CD4-positive, CD25-positive, alpha-beta regulatory T cell (primary cell): Measurements from ENCODE around the gene BBX. TPM values are rescaled to one million over a fixed set of nuclear protein-coding genes. Genes with fewer than 3 reads are reported as not detected.

Experiments used
- ATAC-seq, 2 donors: fragments of 150-1000 bp; cut with Tn5 transposase; one replicate each; pipeline ENCODE4 v1.10.0; 2021; ENCODE audit warnings: low read depth in 2 of 2, moderate number of reproducible peaks in 2 of 2, moderate library complexity in 1 of 2
- DNase-seq, 3 donors: peaks; one replicate each; pipeline versions ENCODE4 v3.0.0 to v3.0.0-alpha.2; 2012 to 2022; ENCODE audit warnings: mixed read lengths in 1 of 3
- H3K27ac ChIP-seq: one replicate; pipeline ENCODE4 v1.7.0; 2013; ENCODE audit warnings: mild to moderate bottlenecking, low read length; ENCODE audit not compliant: insufficient read depth, poor library complexity, severe bottlenecking
- H3K27me3 ChIP-seq: one replicate; pipeline ENCODE4 v1.7.0; 2013; ENCODE audit warnings: low read length; ENCODE audit not compliant: control insufficient read depth, insufficient read depth
- H3K36me3 ChIP-seq: one replicate; pipeline ENCODE4 v1.7.0; 2013; ENCODE audit warnings: mild to moderate bottlenecking, low read length, moderate library complexity; ENCODE audit not compliant: control insufficient read depth, insufficient read depth
- H3K4me1 ChIP-seq: 2 replicates; pipeline ENCODE4 v1.7.0; 2013; ENCODE audit warnings: mild to moderate bottlenecking, low read length; ENCODE audit not compliant: insufficient read depth, control insufficient read depth, poor library complexity, severe bottlenecking
- H3K4me3 ChIP-seq: one replicate; pipeline ENCODE4 v1.7.0; 2013; ENCODE audit warnings: low read depth, mild to moderate bottlenecking, low read length, moderate library complexity
- H3K9me3 ChIP-seq, 2 experiments: 1 replicate in 1 of 2; 2 replicates in 1 of 2; pipeline ENCODE4 v1.7.0; 2013; ENCODE audit warnings: low read length in 2 of 2, mild to moderate bottlenecking in 1 of 2, moderate library complexity in 1 of 2; ENCODE audit not compliant: control insufficient read depth in 2 of 2
- H3K27ac Mint-ChIP-seq, 3 donors: one replicate each; pipeline ENCODE4 v1.8.0; 2020 to 2022; ENCODE audit warnings: mild to moderate bottlenecking in 3 of 3, mixed read lengths in 3 of 3, moderate library complexity in 2 of 3
- H3K27me3 Mint-ChIP-seq: one replicate; pipeline ENCODE4 v1.8.0; 2022; ENCODE audit warnings: mild to moderate bottlenecking, mixed read lengths
- H3K36me3 Mint-ChIP-seq: one replicate; pipeline ENCODE4 v1.8.0; 2020; ENCODE audit warnings: mixed read lengths
- H3K4me1 Mint-ChIP-seq, 4 donors: one replicate each; pipeline ENCODE4 v1.8.0; 2020 to 2022; ENCODE audit warnings: mixed read lengths in 4 of 4, mild to moderate bottlenecking in 1 of 4
- H3K4me3 Mint-ChIP-seq, 4 donors: one replicate each; pipeline ENCODE4 v1.8.0; 2020 to 2022; ENCODE audit warnings: mild to moderate bottlenecking in 4 of 4, mixed read lengths in 4 of 4, moderate library complexity in 3 of 4
- H3K9me3 Mint-ChIP-seq, 7 donors: one replicate each; pipeline ENCODE4 v1.8.0; 2020 to 2022; ENCODE audit warnings: mixed read lengths in 7 of 7, mild to moderate bottlenecking in 3 of 7, moderate library complexity in 2 of 7
- polyA plus RNA-seq, 4 donors: library from polyadenylated mRNA; unstranded; fragments of 300-500 nt; fragmentation: Illumina TruSeq; gene quantifications; one replicate each; pipeline ENCODE4 v1.2.3, GENCODE V29; 2021
- total RNA-seq: library from RNA; stranded (reverse); gene quantifications from one replicate; pipeline ENCODE4 v1.2.3, GENCODE V29; 2022

BBX gene
- total and polyA plus RNA-seq, 5 donors from 2014 or later: 62.1 to 96.2 (median 82.8) TPM

- H3K36me3 ChIP-seq: peaks cover 10% of the 10 kb centered on the region
- no peaks in the 10 kb centered on the region for H3K27me3 Mint-ChIP-seq
- H3K4me3 Mint-ChIP-seq: no peak overlapping the region
- no peak overlapping the region for H3K27ac Mint-ChIP-seq
- peaks cover 4 to 29% (median 22%) of the 10 kb centered on the region in 4 donors for H3K4me1 Mint-ChIP-seq
- H3K9me3 ChIP-seq: no peaks in the 10 kb centered on the region
- H3K4me1 ChIP-seq: no peaks in the 10 kb centered on the region
- ATAC-seq (no peak), DNase-seq (no peak)
- no peaks in the 10 kb centered on the region for H3K9me3 Mint-ChIP-seq
- H3K27me3 ChIP-seq: no peaks in the 10 kb centered on the region
- H3K4me3 ChIP-seq: no peak overlapping the region
- peaks cover 17% of the 10 kb centered on the region for H3K36me3 Mint-ChIP-seq
- H3K27ac ChIP-seq: no peak overlapping the region
These were observed 65.5 kb downstream of the BBX start for GRCh38 chr3:107588217-107588616.

GRCh38 chr3:107589454-107589853 is 66.7 kb downstream of the BBX start:
- no peaks in the 10 kb centered on the region for H3K9me3 ChIP-seq
- no peak for ATAC-seq
- H3K4me3 ChIP-seq: no peak overlapping the region
- Mint-ChIP-seq H3K27ac (no peak overlapping the region), H3K4me3 (no peak overlapping the region), H3K36me3 (peaks cover 17% of the 10 kb centered on the region), H3K4me1 (peaks cover 4 to 39% (median 28%) of the 10 kb centered on the region in 4 donors), H3K27me3 (no peaks in the 10 kb centered on the region), H3K9me3 (no peaks in the 10 kb centered on the region)
- no peaks in the 10 kb centered on the region for H3K27me3 ChIP-seq
- H3K27ac ChIP-seq: no peak overlapping the region
- no peaks in the 10 kb centered on the region for H3K4me1 ChIP-seq
- DNase-seq: no peak
- H3K36me3 ChIP-seq: peaks cover 10% of the 10 kb centered on the region

GRCh38 chr3:107590786-107591185 is 68.0 kb downstream of the BBX start:
- no peaks in the 10 kb centered on the region for H3K9me3 Mint-ChIP-seq
- Histone ChIP-seq H3K27ac (no peak overlapping the region), H3K4me3 (no peak overlapping the region), H3K36me3 (peaks cover 7% of the 10 kb centered on the region), H3K27me3 (no peaks in the 10 kb centered on the region), H3K4me1 (no peaks in the 10 kb centered on the region), H3K9me3 (no peaks in the 10 kb centered on the region)
- ATAC-seq: no peak
- peaks cover 4 to 46% (median 32%) of the 10 kb centered on the region in 4 donors for H3K4me1 Mint-ChIP-seq
- no peaks in the 10 kb centered on the region for H3K27me3 Mint-ChIP-seq
- peak overlapping the region in 1 of 4 donors; percentile 11 for H3K4me3 Mint-ChIP-seq
- peaks cover 13% of the 10 kb centered on the region for H3K36me3 Mint-ChIP-seq
- DNase-seq: no peak
- H3K27ac Mint-ChIP-seq: no peak overlapping the region

GRCh38 chr3:107592073-107592472 is 69.3 kb downstream of the BBX start:
- Mint-ChIP-seq H3K4me1 (peaks cover 4 to 54% (median 37%) of the 10 kb centered on the region in 4 donors), H3K27ac (no peak overlapping the region), H3K27me3 (no peaks in the 10 kb centered on the region), H3K36me3 (peaks cover 13% of the 10 kb centered on the region), H3K9me3 (no peaks in the 10 kb centered on the region), H3K4me3 (no peak overlapping the region)
- H3K27ac ChIP-seq: no peak overlapping the region
- H3K4me3 ChIP-seq: no peak overlapping the region
- H3K27me3 ChIP-seq: no peaks in the 10 kb centered on the region
- H3K9me3 ChIP-seq: no peaks in the 10 kb centered on the region
- H3K4me1 ChIP-seq: peaks cover 5% of the 10 kb centered on the region
- no peak for ATAC-seq
- peaks cover 7% of the 10 kb centered on the region for H3K36me3 ChIP-seq
- no peak for DNase-seq

- no peaks in the 10 kb centered on the region for H3K27me3 Mint-ChIP-seq
- Histone ChIP-seq H3K27ac (no peak overlapping the region), H3K9me3 (no peaks in the 10 kb centered on the region), H3K4me3 (no peak overlapping the region), H3K36me3 (no peaks in the 10 kb centered on the region), H3K27me3 (no peaks in the 10 kb centered on the region), H3K4me1 (peaks cover 20% of the 10 kb centered on the region)
- ATAC-seq (no peak), DNase-seq (no peak)
- no peaks in the 10 kb centered on the region for H3K36me3 Mint-ChIP-seq
- no peak overlapping the region for H3K4me3 Mint-ChIP-seq
- H3K9me3 Mint-ChIP-seq: no peaks in the 10 kb centered on the region
- peaks cover 16 to 61% (median 49%) of the 10 kb centered on the region in 4 donors for H3K4me1 Mint-ChIP-seq
- H3K27ac Mint-ChIP-seq: no peak overlapping the region
These were observed 72.1 kb downstream of the BBX start for GRCh38 chr3:107594870-107595269.

- Histone ChIP-seq H3K27me3 (no peaks in the 10 kb centered on the region), H3K27ac (no peak overlapping the region), H3K36me3 (no peaks in the 10 kb centered on the region), H3K9me3 (no peaks in the 10 kb centered on the region), H3K4me1 (peaks cover 33% of the 10 kb centered on the region), H3K4me3 (no peak overlapping the region)
- H3K9me3 Mint-ChIP-seq: no peaks in the 10 kb centered on the region
- ATAC-seq (no peak), DNase-seq (no peak)
- no peaks in the 10 kb centered on the region for H3K27me3 Mint-ChIP-seq
- no peaks in the 10 kb centered on the region for H3K36me3 Mint-ChIP-seq
- peaks cover 17 to 71% (median 58%) of the 10 kb centered on the region in 4 donors for H3K4me1 Mint-ChIP-seq
- peak overlapping the region in 1 of 3 donors; percentile 3 for H3K27ac Mint-ChIP-seq
- no peak overlapping the region for H3K4me3 Mint-ChIP-seq
These were observed 73.9 kb downstream of the BBX start for GRCh38 chr3:107596639-107597038.

- no peaks in the 10 kb centered on the region for H3K36me3 ChIP-seq
- peak overlapping the region; percentile 38 for H3K27ac ChIP-seq
- Mint-ChIP-seq H3K27me3 (no peaks in the 10 kb centered on the region), H3K36me3 (peaks cover 5% of the 10 kb centered on the region), H3K4me1 (peaks cover 22 to 69% (median 55%) of the 10 kb centered on the region in 4 donors), H3K9me3 (no peaks in the 10 kb centered on the region), H3K27ac (peak overlapping the region; percentile 69 to 94 (median 90)), H3K4me3 (peak overlapping the region; percentile 71 to 91 (median 84))
- DNase-seq (peak; percentile 5 to 67 (median 32)), ATAC-seq (peak; percentile 88 to 89)
- no peaks in the 10 kb centered on the region for H3K9me3 ChIP-seq
- no peaks in the 10 kb centered on the region for H3K27me3 ChIP-seq
- H3K4me3 ChIP-seq: peak overlapping the region; percentile 83
- peaks cover 33% of the 10 kb centered on the region for H3K4me1 ChIP-seq
These were observed 76.4 kb downstream of the BBX start for GRCh38 chr3:107598926-107599771.

GRCh38 chr3:107599772-107600145 is 77.0 kb downstream of the BBX start:
- Histone ChIP-seq H3K9me3 (no peaks in the 10 kb centered on the region), H3K4me1 (peaks cover 33% of the 10 kb centered on the region), H3K27ac (peak overlapping the region; percentile 38), H3K27me3 (no peaks in the 10 kb centered on the region), H3K4me3 (peak overlapping the region; percentile 83), H3K36me3 (no peaks in the 10 kb centered on the region)
- no peak for DNase-seq
- H3K9me3 Mint-ChIP-seq: no peaks in the 10 kb centered on the region
- H3K4me1 Mint-ChIP-seq: peaks cover 26 to 72% (median 58%) of the 10 kb centered on the region in 4 donors
- peak overlapping the region; percentile 71 to 91 (median 84) for H3K4me3 Mint-ChIP-seq
- no peaks in the 10 kb centered on the region for H3K27me3 Mint-ChIP-seq
- H3K27ac Mint-ChIP-seq: peak overlapping the region; percentile 69 to 94 (median 90)
- peaks cover 5% of the 10 kb centered on the region for H3K36me3 Mint-ChIP-seq
- ATAC-seq: no peak
